Stomach (tissue), 4 donors: Measurements from ENCODE around the gene SEMA5A.

Source experiments
- CTCF ChIP-seq, 7 experiments: fragments of 450-650 bp in 4 of 7; fragments of 200-600 bp in 3 of 7; sonication (generic) in 3 of 7; IDR thresholded peaks; one replicate each; pipeline ENCODE4 v1.5.1; 2016 to 2019; ENCODE audit warnings: antibody characterized with exemption in 7 of 7, control low read depth in 2 of 7, mild to moderate bottlenecking in 1 of 7
- EP300 ChIP-seq: sonication (generic); formaldehyde crosslinking; IDR thresholded peaks from one replicate; pipeline ENCODE4 v1.6.1; 2017; ENCODE audit warnings: antibody characterized with exemption
- POLR2A ChIP-seq, 4 donors: fragments of 450-650 bp; IDR thresholded peaks; one replicate each; pipeline ENCODE4 v1.6.1; 2016; ENCODE audit warnings: antibody characterized with exemption in 4 of 4, control low read depth in 2 of 4, mild to moderate bottlenecking in 1 of 4, moderate library complexity in 1 of 4
- POLR2AphosphoS5 ChIP-seq, 3 donors: sonication (generic); formaldehyde crosslinking; IDR thresholded peaks; one replicate each; pipeline ENCODE4 v1.6.1; 2016; ENCODE audit warnings: antibody characterized with exemption in 3 of 3

- TF ChIP-seq CTCF (IDR thresholded peaks at IDR 0.05) = no peak
- TF ChIP-seq POLR2A (IDR thresholded peaks at IDR 0.05) = no peak
- no peak for TF ChIP-seq POLR2AphosphoS5 (IDR thresholded peaks at IDR 0.05)
- no peak for TF ChIP-seq EP300
These were observed 114.8 kb downstream of the SEMA5A start for GRCh38 chr5:9431151-9431495.
